Stimulated activated CD4-positive, alpha-beta T cell treated with anti-CD3 and anti-CD28 coated beads, Interleukin-2, amount 100 ng/mL, for 48 hours (primary cell): ENCODE measurements around the gene ERH.

Experiments used
- DNase-seq, 2 donors: peaks; one replicate each; pipeline ENCODE4 v3.0.0-alpha.2; 2020

The ERH gene

DNA sequence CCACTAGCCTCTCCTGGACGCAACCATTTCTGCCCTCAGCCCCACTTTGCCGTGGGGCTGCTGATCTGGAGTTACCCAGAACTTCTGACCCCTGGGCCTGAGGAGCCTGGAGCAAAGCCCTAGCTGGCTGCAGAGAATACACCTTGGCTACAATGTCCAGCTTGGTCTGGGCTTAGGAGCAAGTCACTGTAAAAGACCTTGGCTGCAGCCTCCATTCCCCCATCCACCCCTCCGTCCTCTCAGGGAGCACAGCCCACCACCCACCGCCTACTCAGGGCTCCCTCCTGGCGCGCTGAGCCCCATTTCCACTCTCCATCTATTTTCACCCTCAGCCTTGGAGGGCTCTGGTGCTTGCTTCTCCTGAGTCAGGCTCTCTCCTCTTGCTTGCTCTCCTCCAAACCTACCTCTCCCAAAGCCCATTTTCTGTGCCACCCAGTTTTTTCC lies 42.9 kb downstream of the ERH start:
- no peak for DNase-seq

DNA sequence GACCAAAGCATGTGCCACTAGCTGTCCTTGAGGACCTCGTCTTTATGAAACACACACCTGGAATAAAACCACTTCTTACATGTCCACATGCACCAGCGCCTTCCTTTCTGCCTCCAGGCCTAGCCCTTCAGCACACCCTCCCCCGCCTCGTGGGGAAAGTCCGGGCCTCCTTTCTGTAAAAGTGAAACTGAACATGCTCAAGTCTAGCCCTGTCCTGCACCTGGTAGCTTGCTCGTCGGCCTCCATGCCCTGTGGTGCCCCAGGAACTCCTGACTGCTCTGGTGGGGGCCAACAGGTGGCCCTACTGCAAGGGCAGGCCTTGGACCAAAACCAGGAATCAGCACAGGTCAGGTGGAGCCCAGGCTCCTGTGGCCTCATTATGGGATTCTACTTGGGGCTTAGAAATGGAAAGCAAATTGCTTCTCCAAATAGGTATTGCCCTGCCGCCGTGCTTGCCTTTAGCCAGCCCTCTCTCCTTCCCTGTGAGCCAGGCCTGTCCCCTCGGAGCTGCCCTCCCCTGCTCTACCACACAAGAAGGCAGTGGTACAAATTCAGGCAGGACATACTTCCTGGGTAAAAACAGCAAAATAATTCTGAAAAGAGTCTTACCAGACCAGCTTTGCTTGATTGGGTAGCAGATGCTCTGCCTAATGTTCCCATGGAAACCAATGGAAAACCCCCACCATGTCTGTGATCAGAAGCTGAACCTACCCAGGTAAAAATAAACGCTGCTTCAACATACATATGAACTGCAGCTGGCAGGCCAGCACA lies 43.5 kb downstream of the ERH start:
- DNase-seq = peak; percentile 58

DNA sequence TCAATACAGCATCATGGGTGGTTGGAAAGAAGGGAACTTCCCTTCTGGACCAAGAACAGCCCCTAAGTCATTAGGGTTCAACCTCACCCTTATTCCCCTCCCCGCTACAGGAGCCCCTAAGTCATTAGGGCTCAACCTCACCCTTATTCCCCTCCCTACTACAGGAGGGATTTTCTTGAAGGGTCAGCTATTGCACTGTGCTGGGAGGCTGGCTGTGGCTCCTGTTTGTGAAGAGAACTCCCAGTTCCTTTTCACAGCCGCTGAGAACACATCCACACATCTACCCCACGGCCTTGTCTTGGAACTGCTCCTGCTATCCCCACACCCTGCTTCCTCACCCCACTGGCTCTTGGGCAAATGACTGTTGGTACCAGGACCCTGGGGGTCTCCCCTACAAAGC lies 44.9 kb downstream of the ERH start:
- no peak for DNase-seq

DNA sequence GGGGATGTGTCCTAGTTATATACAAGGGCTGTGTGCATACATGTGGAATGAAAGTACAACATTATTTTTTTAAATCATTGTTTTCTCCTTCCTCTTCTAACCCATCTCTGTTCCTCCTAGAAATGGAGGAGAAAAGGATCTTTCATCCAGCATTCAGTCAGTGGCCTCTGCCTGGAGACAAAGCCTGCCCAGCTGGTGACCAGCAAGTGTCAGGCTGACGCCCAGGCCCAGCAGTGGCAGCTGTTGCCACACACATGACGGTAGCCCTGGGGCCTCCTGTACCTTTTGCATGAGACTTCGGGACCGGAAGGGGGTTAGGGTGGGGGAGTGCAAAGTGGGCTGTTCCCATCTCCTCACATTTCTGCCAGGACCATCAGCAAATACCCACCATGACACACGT lies 46.2 kb downstream of the ERH start:
- no peak for DNase-seq

DNA sequence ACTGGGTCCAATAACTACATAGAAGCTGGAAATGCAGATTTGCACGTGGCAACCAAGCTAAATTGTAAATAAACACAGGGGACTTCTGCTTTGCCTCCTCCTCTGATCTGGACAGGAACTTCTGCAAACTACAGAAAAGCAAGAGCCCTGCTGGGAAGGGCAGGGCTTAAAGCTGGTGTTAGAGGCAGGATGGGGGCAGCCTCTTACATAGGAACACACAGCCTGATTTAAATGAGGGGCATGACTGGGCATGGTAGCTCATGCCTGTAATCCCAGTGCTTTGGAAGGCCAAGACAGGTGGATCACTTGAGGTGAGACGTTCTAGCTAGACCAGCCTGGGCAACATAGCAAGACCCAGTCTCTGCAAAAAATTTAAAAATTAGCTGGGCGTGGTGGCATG lies 46.7 kb downstream of the ERH start:
- no peak for DNase-seq

DNA sequence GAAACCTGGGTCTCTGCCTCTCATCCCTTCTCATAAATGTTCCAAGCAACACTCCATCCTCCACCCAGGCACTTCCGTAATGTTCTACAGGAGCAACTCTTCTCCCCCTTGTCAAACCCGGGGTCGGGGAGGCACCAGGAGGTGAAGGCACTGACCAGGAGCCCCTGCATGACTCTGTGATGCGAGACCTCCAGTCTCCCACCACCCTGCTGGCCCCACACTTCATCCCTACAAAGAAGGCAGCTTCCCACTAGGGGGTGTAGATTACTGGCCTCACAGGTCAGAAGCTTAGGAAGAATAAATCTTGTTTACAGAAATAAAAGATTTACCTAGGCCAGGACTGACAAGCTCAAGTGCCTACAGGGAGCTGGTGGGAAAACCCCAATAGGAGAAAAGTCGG lies 47.2 kb downstream of the ERH start:
- DNase-seq = no peak

DNA sequence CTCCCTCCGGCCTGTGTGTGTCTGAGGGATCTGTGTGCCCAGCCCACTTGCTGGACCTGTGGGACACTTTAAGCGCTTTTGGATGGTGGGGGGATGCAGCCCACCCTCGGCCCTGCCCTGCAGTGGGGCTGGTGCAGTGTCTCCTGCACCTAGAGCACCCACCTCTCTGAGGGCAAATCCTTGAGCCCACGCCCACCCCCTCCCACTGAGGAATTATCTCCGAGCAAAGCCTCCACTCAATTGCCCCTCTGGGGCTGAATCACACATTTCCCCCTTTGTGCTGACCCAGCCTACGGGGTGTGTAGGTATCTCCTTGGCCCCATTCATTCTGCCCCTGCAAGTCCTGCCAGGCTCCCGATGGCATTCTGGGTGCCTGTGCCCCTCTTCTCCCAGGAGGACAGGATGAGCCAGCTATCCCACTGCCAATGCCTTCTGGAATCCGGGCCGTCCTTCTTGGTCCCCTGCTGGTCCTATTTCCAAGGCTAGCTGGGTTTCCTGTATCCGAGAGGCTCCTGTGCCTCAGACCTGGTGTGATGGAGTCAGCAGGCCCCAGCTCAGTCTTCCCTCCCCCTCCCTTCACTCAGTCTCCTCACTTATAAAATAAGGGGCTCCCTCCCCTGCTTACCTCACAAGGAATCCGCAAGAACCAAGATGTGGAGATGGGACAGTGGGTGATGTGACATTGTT lies 48.9 kb downstream of the ERH start:
- DNase-seq = no peak

DNA sequence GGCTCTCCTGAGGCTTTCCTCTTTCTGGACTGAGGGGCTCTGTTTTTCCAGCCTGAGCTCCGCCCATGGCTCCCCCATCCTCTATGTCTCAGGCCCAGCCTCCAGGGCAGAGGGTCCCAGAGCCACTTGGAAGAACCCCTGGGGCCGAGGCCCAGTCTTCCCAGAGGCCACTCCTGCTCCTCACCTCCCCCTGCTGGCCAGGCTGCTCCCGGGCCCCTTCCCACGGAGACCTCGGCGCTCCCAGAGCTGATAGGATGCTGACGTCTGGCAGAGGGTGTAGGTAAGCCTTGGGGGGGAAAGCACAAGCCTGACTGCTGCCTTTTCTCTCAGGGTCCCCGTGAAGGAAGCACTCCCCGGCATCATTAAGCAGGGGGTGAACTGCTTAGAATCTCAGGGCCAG lies 51.4 kb downstream of the ERH start:
- DNase-seq = peak in 1 of 2 donors; percentile 15

DNA sequence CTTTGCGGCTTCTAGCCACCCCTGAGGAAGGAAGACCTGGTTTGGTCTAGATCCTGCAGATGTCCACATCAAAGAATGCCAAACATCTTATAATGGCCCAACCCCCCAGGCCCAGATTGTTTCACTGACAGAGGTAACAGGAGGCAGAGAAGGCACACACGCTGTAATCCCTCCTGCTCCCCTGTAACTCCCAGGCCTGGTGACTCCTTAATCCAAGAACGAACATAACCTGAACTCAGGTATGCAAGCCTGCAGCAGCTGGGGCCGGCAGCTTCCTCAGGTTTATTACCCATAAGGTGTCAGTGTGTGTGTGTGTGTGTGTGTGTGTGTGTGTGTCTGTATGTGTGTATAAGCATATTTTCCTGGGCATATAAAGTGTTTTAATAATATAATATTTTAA lies 52.7 kb downstream of the ERH start:
- DNase-seq = no peak

DNA sequence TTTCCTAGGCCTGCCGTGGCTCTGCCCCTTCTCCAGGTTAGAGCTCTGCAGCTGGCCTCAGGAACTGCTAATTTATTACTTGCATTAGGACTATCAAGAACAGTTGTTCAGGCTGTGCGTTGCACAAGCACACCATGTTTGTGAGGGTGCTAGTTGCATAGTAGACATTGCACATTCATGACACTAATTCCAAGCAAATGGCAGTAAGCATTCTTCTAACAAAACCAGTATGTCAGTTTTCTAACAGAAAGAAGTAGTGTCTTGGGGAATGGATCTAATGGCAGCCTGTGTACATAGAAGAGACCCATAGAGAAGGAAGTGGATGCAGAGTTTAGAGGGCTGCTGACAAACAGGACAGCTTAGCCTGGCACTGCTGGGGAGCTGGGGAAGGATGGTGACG lies 53.9 kb downstream of the ERH start:
- DNase-seq = no peak

DNA sequence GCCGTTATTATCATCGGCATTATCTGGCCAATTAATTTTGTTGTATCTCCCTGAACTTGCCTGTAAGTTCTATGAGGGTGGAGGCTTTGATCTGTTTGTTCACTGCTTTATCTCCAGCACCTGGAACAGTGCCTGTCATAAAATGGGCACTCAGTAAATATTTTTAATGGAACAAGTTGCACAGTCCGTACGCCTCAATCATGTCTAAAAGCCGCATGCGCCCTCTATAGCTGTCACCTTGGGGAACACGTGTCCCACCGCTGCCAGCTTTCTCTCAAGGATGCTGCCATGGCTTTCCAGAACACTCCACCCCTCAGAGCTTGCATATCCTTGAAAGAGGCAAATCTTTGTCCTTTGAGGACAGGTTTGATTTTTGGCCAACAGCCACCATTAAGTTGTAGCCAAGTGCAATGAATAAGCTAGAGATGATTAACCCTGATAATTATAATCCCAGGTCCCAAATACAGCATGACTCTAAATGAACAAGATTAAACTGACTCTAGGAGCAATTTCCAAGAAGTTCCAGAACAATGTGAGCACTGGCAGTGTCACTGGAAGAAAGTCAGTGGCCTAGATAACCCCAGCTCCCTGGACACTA lies 55.1 kb downstream of the ERH start:
- no peak for DNase-seq

DNA sequence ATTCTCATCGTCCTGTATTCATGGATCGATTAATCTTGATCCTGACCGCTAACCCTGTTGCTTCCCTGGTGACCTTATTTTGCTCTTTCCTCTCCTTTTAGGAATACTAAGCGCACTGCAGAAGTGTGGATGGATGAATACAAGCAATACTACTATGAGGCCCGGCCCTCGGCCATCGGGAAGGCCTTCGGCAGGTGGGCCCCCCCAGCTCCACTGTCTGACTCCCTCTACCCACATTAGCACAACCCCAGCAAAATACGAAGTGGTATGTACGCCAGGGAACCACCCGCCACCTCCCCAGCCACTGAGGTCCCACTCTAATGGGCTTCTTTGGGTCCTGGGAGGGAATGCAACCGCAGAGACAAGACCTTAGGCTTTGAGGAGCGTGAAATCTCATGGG lies 58.7 kb downstream of the ERH start:
- no peak for DNase-seq

DNA sequence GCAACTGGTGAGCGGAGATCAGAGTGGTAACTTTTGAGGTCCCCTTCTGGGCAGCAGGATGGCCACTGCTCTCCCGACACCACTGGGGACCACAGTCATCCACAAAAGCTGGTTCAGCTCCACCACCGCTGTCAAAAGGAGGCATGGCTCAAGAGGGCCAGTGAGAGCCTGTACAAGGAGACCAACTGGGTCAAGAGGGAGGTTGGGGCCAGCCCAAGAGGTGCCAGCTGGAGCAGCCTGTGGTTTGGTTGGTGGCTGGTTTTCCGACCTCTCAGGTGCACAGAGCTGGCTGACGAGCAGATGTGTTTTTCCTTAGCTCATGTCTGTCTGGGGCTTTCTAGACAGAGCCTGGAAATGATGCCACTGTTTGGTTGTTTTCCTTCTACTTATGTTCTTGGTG lies 60.1 kb downstream of the ERH start:
- no peak for DNase-seq

DNA sequence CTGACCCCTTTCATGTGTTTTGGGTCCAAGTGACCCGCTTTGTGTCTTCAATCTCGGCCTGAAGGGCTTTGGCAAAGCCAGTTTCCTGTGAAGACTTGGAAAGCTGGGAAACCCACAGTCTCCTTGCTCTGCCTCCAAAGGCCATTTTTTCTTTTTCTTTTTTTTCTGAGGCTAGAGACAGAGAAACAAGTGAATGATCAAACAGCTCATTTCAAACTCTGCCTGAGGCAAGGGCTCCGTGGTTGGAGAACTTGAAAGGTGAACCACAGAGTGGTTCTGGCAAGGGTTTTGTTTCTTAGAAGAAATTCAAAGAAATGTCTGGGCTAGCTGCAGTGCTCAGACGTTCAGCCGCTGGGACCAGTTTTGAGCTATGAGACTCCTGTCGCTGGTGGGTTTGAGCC lies 62.7 kb downstream of the ERH start:
- DNase-seq = no peak

DNA sequence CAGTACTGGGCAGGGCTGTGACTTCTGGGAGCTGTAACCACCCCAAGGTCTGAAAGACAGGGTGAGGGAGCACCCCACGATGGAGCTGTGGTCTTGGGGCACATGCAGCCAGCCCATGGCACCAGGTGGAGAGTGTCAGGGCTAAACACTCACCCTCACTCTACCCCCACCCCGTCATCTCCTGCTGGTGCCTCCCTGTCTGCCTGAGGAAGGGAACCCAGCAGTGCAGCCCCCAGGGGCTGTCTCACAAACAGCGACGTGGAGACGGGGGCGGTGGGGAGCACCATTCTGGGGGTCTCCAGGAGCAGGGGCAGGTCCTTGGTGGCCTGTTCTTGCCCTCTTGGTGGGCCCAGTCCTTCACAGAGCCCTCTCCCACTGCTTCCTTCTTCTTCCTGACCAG lies 63.5 kb downstream of the ERH start:
- DNase-seq = no peak

DNA sequence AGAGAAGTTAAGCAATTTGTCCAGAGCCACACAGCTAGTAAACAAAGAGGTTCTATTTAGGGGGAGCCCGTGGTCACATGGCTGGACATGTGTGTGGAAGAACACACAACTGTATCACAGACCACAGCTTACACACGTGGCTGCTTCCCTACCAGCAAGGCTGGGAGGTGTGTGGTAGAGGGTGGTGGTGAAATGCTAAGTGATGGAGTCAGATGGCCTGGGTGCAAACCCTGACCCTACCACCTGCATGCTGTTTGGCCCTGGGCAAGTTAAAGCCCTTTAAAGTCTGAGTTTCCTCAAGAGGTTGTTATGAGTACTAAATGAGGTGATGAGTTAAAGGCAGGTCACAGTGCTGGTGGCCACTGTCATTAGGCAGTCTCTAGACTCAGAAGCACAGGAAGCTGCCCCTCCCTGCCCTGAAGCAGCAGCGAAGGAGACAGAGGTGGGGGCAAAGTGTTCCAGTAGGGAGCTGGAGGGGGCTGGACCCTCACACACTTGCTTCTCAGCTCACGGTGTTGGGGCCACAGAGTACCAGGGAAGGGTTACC lies 64.2 kb downstream of the ERH start:
- DNase-seq = no peak

DNA sequence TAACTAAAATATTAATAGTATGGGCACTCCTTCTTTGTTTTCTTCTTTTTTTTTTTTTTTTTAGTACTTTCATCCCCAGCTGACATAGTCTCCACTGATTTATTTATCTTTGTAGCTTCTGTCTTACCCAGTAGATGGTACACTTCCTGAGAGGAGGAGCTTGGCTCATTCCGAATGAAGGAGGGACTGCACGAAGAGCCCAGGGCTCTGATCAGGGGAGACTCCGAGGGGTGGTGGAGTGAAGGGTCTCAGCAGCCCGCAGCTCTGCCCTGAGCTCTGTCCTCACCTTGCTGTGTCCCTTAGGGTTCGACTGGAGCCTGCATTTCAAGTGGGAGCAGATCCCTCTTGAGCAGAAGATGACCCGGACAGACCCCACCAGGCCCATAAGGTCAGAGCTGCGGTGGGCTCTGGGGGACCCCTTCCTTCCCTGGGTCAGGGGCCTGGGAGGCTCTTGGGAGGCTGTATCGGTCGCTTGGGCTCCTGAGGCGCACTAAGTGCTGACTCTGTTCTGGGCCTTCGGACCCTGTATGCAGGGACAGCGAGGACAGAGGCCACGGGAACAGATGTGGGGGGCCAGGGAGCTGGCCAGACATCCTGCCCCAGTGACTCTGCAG lies 65.2 kb downstream of the ERH start:
- DNase-seq = no peak

DNA sequence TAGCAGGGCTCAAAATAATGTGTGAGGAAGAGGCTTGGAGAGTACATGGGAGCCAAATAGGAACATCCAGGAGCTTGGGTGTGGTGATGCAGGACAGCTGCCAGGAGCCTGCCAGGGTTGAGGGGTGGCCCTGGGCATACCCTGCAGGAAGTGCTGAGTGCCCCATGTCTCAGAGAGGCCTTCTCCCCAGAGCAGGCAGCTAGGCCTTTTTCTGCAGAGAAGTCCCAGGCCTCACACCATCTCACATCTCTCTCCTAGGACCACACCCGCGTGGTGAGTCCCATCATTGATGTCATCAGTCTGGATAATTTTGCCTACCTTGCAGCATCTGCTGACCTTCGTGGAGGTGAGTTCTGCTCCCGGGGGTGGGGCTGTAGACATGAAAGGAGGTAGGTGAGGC lies 66.9 kb downstream of the ERH start:
- no peak for DNase-seq
